Body of pancreas (tissue), 4 donors: ENCODE data around the gene LHFPL3.

Experiments used
- POLR2A ChIP-seq, 3 donors: fragments of 450-650 bp; IDR thresholded peaks; one replicate each; pipeline ENCODE4 v1.6.1; 2016; ENCODE audit warnings: antibody characterized with exemption in 3 of 3, mild to moderate bottlenecking in 2 of 3
- TF ChIP-seq, protein P1 (sequence below), 7 experiments: fragments of 450-650 bp in 4 of 7; fragments of 200-600 bp in 3 of 7; sonication (generic) in 3 of 7; IDR thresholded peaks; one replicate each; pipeline ENCODE4 v1.5.1; 2016 to 2019; ENCODE audit warnings: antibody characterized with exemption in 7 of 7

GRCh38 chr7:104843198-104843597, 514.8 kb downstream of the LHFPL3 start:
- TF ChIP-seq, protein P1, sequence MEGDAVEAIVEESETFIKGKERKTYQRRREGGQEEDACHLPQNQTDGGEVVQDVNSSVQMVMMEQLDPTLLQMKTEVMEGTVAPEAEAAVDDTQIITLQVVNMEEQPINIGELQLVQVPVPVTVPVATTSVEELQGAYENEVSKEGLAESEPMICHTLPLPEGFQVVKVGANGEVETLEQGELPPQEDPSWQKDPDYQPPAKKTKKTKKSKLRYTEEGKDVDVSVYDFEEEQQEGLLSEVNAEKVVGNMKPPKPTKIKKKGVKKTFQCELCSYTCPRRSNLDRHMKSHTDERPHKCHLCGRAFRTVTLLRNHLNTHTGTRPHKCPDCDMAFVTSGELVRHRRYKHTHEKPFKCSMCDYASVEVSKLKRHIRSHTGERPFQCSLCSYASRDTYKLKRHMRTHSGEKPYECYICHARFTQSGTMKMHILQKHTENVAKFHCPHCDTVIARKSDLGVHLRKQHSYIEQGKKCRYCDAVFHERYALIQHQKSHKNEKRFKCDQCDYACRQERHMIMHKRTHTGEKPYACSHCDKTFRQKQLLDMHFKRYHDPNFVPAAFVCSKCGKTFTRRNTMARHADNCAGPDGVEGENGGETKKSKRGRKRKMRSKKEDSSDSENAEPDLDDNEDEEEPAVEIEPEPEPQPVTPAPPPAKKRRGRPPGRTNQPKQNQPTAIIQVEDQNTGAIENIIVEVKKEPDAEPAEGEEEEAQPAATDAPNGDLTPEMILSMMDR (IDR thresholded peaks at IDR 0.05) = no peak
- TF ChIP-seq POLR2A (IDR thresholded peaks at IDR 0.05) = no peak
